GM20000 (cell line): ENCODE data around the gene RHEB.

Experiments used
- DNase-seq: peaks from one replicate; pipeline ENCODE4 v3.0.0; 2012; ENCODE audit warnings: low spot score
- TF ChIP-seq, protein P1 (sequence below): IDR thresholded peaks from 2 replicates; pipeline ENCODE4 v1.5.1; 2012; ENCODE audit warnings: mild to moderate bottlenecking, control low read depth; ENCODE audit errors: extremely low read depth, missing control alignments

Gene RHEB

DNA sequence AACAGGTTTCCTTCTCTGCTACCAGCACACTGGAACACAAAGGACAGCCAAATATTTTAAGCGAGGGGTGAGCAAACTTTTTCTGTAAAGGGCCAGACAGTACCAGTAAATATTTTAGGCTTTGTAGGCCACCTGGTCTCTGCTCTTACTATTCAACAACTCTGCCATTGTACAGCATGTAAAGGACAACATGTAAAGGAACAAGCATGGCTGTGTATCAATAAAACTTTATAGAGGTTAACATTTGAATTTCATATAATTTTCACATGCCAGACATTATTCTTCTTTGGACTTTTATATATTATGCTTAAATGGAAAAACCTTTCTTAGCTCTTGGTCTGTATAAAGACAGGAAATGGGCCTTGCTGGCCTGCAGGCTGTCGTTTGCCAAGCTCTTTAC, 30.2 kb downstream of the RHEB start:
- TF ChIP-seq, protein P1, sequence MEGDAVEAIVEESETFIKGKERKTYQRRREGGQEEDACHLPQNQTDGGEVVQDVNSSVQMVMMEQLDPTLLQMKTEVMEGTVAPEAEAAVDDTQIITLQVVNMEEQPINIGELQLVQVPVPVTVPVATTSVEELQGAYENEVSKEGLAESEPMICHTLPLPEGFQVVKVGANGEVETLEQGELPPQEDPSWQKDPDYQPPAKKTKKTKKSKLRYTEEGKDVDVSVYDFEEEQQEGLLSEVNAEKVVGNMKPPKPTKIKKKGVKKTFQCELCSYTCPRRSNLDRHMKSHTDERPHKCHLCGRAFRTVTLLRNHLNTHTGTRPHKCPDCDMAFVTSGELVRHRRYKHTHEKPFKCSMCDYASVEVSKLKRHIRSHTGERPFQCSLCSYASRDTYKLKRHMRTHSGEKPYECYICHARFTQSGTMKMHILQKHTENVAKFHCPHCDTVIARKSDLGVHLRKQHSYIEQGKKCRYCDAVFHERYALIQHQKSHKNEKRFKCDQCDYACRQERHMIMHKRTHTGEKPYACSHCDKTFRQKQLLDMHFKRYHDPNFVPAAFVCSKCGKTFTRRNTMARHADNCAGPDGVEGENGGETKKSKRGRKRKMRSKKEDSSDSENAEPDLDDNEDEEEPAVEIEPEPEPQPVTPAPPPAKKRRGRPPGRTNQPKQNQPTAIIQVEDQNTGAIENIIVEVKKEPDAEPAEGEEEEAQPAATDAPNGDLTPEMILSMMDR, result no peak
- no peak for DNase-seq

DNA sequence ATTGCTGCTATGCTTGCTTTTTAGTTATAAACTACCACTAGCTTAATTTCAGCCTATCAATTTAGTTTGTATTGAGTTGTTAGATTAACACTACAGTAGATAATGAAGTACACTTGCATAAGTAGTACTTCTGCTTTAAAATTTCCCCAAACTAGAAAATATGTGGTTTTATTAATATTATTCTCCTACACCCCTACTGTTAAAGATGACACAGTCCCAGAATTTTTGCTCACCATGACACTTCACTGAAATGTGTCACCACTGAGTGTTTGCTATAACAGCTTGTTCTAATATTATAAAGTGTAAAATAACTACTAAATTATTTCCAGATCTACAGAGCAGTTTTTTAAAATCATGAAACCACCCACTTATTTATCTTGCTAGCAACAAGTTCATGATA, 31.6 kb downstream of the RHEB start:
- DNase-seq, result no peak
- TF ChIP-seq, protein P1, result no peak

DNA sequence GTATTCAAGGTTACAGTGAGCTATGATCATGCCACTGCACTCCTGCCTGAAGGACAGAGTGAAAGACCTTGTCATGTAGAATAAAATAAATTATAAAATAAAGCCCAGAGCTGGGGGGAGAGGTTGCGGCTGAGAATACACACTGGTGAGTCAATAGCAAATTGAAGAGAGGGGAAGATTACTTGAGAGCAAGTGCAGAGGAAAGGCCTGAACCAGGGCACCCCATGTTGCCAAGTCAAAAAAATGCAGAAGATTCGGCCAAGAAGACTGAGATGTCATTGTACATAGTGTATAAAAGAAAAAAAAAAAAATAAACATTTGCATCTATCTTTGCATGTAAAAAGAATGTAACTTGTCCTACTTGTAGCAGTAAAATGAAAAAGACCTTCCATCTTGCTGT, 32.5 kb downstream of the RHEB start:
- TF ChIP-seq, protein P1, result no peak
- DNase-seq, result no peak

DNA sequence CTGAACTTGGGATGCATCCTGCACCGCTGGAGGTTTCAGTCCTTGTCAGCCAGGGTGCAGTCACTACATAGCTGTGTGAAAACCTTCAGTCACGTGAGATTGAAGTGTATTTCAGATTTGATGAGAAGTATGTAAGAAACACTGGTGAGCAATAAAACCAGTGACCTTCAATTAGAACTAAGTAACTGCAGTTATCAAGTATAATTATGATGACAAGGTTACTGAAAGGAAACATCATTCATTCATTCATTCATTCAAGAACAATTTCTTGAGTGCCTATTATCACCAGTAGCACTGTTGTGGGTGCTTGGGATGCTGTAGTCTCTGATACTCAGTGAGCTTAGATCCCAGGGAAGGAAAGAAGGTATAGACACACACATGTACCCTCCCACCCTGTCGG, 33.6 kb downstream of the RHEB start:
- TF ChIP-seq, protein P1, result no peak
- no peak for DNase-seq

DNA sequence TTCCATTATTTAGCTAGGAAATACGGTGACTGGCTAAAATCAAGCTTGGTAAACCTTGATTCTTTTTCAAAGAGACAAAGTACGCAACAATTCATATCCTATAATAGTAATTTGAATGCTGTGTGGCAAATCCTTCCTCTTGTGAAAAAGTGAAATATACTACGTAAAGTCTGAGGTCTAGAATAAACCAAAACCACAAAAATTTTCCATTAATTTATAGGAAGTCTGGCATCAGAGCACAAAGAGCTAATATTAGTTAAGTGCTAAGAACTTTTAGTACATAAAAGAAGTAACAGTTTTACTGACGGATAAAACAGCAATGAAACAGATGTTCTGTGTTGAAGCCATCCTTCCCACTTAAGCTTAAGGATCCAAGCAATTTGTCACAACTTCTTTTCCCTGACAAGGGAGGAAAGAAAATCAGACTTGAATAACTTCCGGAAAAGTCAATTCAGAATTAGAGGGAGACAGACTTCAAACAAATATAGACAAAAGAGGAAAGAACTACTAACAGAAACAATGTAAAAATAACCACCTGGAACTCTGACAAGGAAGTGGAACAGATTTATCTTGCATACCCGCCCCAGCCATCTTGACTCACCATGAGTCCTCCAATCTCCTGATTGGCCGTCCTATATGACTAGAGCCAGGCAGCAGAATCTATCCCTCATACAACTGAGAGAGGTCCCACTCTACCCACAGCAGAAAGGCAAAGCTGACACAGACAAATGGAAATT, 34.6 kb downstream of the RHEB start:
- DNase-seq, result peak; percentile 33
- TF ChIP-seq, protein P1, result no peak

DNA sequence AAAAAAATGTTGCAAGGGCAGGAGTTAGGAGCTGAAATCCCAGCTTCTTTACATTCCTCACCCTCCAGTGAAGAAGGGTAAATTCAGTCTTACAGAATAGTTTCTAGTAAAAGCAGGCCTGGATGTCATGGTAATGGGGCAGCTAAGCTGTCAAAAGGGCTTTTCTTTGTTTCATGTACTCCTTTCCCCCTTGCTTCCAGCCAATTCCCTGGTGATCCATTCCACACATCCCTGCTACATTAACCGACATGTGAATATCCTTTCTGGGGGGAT, 36.0 kb downstream of the RHEB start:
- TF ChIP-seq, protein P1, result no peak
- no peak for DNase-seq

DNA sequence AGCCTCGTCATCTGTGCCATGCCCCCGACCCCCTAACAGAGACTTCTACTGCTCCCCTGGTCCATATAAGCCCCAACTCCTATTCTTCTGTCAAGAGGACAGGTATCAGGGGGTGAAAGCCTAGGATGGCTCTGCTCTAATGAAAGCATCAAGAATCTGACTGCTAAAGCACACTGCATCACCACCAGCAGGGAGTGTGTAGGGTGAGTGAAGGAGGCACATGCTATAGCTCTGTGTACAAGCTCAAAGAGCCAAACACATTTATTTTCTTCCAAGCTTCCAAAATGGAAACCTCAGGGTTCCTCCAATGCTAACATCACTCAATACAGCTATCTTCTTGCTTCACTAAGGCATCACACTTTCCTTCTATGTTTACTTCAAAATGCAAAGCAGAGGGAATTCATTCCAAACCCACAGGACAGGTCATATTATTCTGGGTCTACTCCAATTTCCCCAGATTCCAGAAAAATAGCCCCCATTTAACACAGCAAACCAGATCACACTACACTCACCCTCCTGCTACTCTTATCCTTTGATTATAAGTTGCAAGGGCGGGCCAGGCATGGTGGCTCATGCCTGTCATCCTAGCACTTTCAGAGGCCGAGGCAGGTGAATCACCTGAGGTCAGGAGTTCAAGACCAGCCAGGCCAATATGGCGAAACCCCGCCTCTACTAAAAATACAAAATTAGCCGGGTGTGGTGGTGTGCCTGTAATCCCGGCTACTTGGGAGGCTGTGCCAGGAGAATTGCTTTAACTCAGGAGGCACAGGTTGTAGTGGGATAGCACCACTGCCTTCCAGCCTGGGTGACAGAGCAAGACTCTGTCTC, 36.6 kb downstream of the RHEB start:
- no peak for DNase-seq
- TF ChIP-seq, protein P1, result no peak
